Common myeloid progenitor, CD34-positive (primary cell): ENCODE measurements around the gene INHBC.

Source experiments
- CTCF ChIA-PET: fragments of 350-600 bp; sonication (Branson Sonifier 250); formaldehyde crosslinking; loops from one replicate; lab custom pipeline; 2021; ENCODE audit warnings: antibody characterized with exemption; lab: Charles Lee
- POLR2A ChIA-PET: fragments of 350-600 bp; sonication (Branson Sonifier 250); formaldehyde crosslinking; loops from one replicate; lab custom pipeline; 2021; ENCODE audit warnings: antibody characterized with exemption; lab: Charles Lee
- DNase-seq, 3 donors: peaks; one replicate each; pipeline versions ENCODE4 v3.0.0 to v3.0.0-alpha.2; 2013
- H3K27ac ChIP-seq, 2 experiments: 1 replicate in 1 of 2; 2 replicates in 1 of 2; pipeline ENCODE4 v1.7.0; 2013; ENCODE audit warnings: inconsistent platforms in 2 of 2, low read length in 2 of 2, mild to moderate bottlenecking in 2 of 2, low read depth in 1 of 2, moderate library complexity in 1 of 2; ENCODE audit not compliant: severe bottlenecking in 2 of 2, insufficient read depth in 1 of 2, poor library complexity in 1 of 2
- H3K27me3 ChIP-seq, 5 experiments: replicated peaks in 2 of 5; 1 replicate in 3 of 5; 2 replicates in 2 of 5; pipeline versions ENCODE4 v1.6.1 to v1.7.0; 2013; ENCODE audit warnings: low read length in 4 of 5, mild to moderate bottlenecking in 2 of 5, moderate library complexity in 2 of 5, inconsistent platforms in 1 of 5; ENCODE audit not compliant: insufficient read depth in 5 of 5, control insufficient read depth in 4 of 5
- H3K36me3 ChIP-seq, 4 experiments: 1 replicate in 2 of 4; 2 replicates in 2 of 4; pipeline versions ENCODE4 v1.6.1 to v1.7.0; 2013; ENCODE audit warnings: low read length in 3 of 4, control low read depth in 1 of 4, mild to moderate bottlenecking in 1 of 4; ENCODE audit not compliant: control insufficient read depth in 4 of 4, insufficient read depth in 4 of 4
- H3K4me1 ChIP-seq, 4 experiments: 1 replicate in 3 of 4; 2 replicates in 1 of 4; pipeline versions ENCODE4 v1.6.1 to v1.7.1; 2013; ENCODE audit warnings: low read length in 3 of 4, mild to moderate bottlenecking in 3 of 4, control low read depth in 1 of 4, inconsistent platforms in 1 of 4, moderate library complexity in 1 of 4; ENCODE audit not compliant: control insufficient read depth in 4 of 4, insufficient read depth in 4 of 4; ENCODE audit errors: control extremely low read depth in 1 of 4
- H3K4me3 ChIP-seq, 7 experiments: 1 replicate in 4 of 7; 2 replicates in 3 of 7; pipeline versions ENCODE4 v1.5.1 to v1.7.0; 2013; ENCODE audit warnings: mild to moderate bottlenecking in 7 of 7, low read length in 6 of 7, moderate library complexity in 6 of 7, inconsistent platforms in 2 of 7, low read depth in 2 of 7, control low read depth in 1 of 7; ENCODE audit not compliant: insufficient read depth in 4 of 7, control insufficient read depth in 1 of 7; ENCODE audit errors: extremely low read depth in 1 of 7
- H3K9me3 ChIP-seq, 5 experiments: 1 replicate in 4 of 5; 2 replicates in 1 of 5; pipeline versions ENCODE4 v1.6.1 to v1.7.1; 2013; ENCODE audit warnings: low read length in 4 of 5, mild to moderate bottlenecking in 2 of 5, inconsistent platforms in 1 of 5, low read depth in 1 of 5, moderate library complexity in 1 of 5; ENCODE audit not compliant: control insufficient read depth in 4 of 5, insufficient read depth in 2 of 5; ENCODE audit errors: control extremely low read depth in 1 of 5
- WGBS: methylation state at CpG from one replicate; pipeline ENCODE4 v1.1.5; 2013; ENCODE audit not compliant: insufficient coverage; 5-methylcytosine and 5-hydroxymethylcytosine counted together

Gene INHBC

GRCh38 chr12:57459750-57460467 is 25.3 kb downstream of the INHBC start, which contains the start of gene GLI1:
Gene GLI1, plus strand, starts transcription at chr12:57459785. Its CDS starts 3,907 bp downstream, at chr12:57463692.
- Histone ChIP-seq H3K36me3 (no peaks in the 10 kb centered on the region), H3K4me3 (peak within 1 kb of the TSS; percentile 44 to 90 (median 82)), H3K27me3 (peaks cover 0 to 13% (median 4%) of the 10 kb centered on the region in 5 experiments), H3K9me3 (no peaks in the 10 kb centered on the region), H3K4me1 (peaks cover 8 to 47% (median 40%) of the 10 kb centered on the region in 4 experiments), H3K27ac (peak within 1 kb of the TSS in 1 of 2 experiments; percentile 64)
- no peak for DNase-seq
- 0% methylated on average over 7 of the region's 36 CpGs for WGBS
- ChIA-PET CTCF (interaction anchor here (0.8 to 18.4 kb wide), 12 partner anchors 7 to 228 kb away, joined by 3 to 518 read pairs (median 6); partner anchors contain the start of gene ARHGAP9), POLR2A (interaction anchor here (1.2 kb wide), 1 partner anchor 19 kb away, joined by 4 read pairs; the partner anchor contains the start of gene ARHGAP9)

- WGBS, result 6% methylated on average over 3 of the region's 6 CpGs
- H3K27me3 ChIP-seq, result peaks cover 0 to 13% (median 4%) of the 10 kb centered on the region in 5 experiments
- ChIA-PET CTCF (interaction anchor here (0.8 to 9.9 kb wide), 6 partner anchors 8 to 162 kb away, joined by 3 to 184 read pairs (median 4); partner anchors contain the start of gene ARHGAP9), POLR2A (interaction anchor here (1.5 kb wide), 1 partner anchor 55 kb away, joined by 3 read pairs; no protein-coding TSS in a partner anchor)
- peaks cover 8 to 47% (median 40%) of the 10 kb centered on the region in 4 experiments for H3K4me1 ChIP-seq
- H3K9me3 ChIP-seq, result no peaks in the 10 kb centered on the region
- DNase-seq, result peak in 1 of 3 donors; percentile 26
- no peak overlapping the region for H3K27ac ChIP-seq
- no peaks in the 10 kb centered on the region for H3K36me3 ChIP-seq
- H3K4me3 ChIP-seq, result peak overlapping the region in 4 of 7 experiments; percentile 19 to 89 (median 52)
Measured at GRCh38 chr12:57460468-57460784, 25.8 kb downstream of the INHBC start.

GRCh38 chr12:57460841-57461275 is 26.3 kb downstream of the INHBC start:
- Histone ChIP-seq H3K4me3 (peak overlapping the region in 5 of 7 experiments; percentile 32 to 89 (median 79)), H3K4me1 (peaks cover 8 to 43% (median 37%) of the 10 kb centered on the region in 4 experiments), H3K27ac (no peak overlapping the region), H3K36me3 (no peaks in the 10 kb centered on the region), H3K9me3 (no peaks in the 10 kb centered on the region), H3K27me3 (peaks cover 0 to 13% (median 4%) of the 10 kb centered on the region in 5 experiments)
- DNase-seq, result no peak
- ChIA-PET POLR2A (interaction anchor here (1.3 to 1.5 kb wide), 2 partner anchors 54 to 59 kb away, joined by 3 read pairs; partner anchors contain the start of gene DDIT3), CTCF (interaction anchor here (0.8 to 9.9 kb wide), 6 partner anchors 8 to 161 kb away, joined by 3 to 184 read pairs (median 4); partner anchors contain the start of gene ARHGAP9)
- 3% methylated on average over 9 of the region's 19 CpGs for WGBS

- ChIA-PET CTCF (interaction anchor here (0.6 to 9.9 kb wide), 13 partner anchors 8 to 189 kb away, joined by 3 to 184 read pairs (median 3); partner anchors contain the start of gene ARHGAP9), POLR2A (interaction anchor here (1.3 to 1.5 kb wide), 2 partner anchors 54 to 59 kb away, joined by 3 read pairs; partner anchors contain the start of gene DDIT3)
- DNase-seq, result peak in 1 of 3 donors; percentile 45
- H3K36me3 ChIP-seq, result no peaks in the 10 kb centered on the region
- 1% methylated on average over 13 of the region's 32 CpGs for whole genome bisulfite sequencing
- H3K9me3 ChIP-seq, result no peaks in the 10 kb centered on the region
- H3K4me1 ChIP-seq, result peaks cover 8 to 40% (median 33%) of the 10 kb centered on the region in 4 experiments
- H3K27me3 ChIP-seq, result peaks cover 0 to 13% (median 4%) of the 10 kb centered on the region in 5 experiments
- peak overlapping the region; percentile 15 to 89 (median 71) for H3K4me3 ChIP-seq
- H3K27ac ChIP-seq, result no peak overlapping the region
Measured at GRCh38 chr12:57461276-57461916, 26.8 kb downstream of the INHBC start.

DNA sequence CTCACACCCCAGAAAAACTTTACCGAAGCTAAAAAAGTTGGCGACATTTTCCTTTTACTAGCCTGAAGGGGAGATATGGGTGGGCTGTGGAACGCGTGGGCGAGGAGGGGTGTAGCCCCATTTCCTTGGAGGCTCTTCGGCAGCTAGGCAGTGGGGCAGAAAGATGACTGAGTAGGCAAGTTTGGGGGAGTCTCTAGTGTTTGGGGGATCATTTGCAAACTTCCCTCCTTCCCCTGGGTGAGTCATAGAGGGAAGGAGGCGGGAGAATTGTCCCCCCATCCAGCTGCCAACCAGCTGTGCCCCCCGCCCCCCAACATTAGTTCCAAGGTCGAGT is 27.3 kb downstream of the INHBC start:
- H3K27ac ChIP-seq, result no peak overlapping the region

GRCh38 chr12:57462251-57462911 is 27.8 kb downstream of the INHBC start:
- Histone ChIP-seq H3K4me1 (peaks cover 8 to 40% (median 33%) of the 10 kb centered on the region in 4 experiments), H3K27me3 (peaks cover 0 to 13% (median 4%) of the 10 kb centered on the region in 5 experiments), H3K4me3 (peak overlapping the region; percentile 15 to 89 (median 71)), H3K9me3 (no peaks in the 10 kb centered on the region), H3K27ac (no peak overlapping the region), H3K36me3 (peaks cover 0 to under 1% (median 0%) of the 10 kb centered on the region in 4 experiments)
- ChIA-PET POLR2A (interaction anchor here (0.8 to 1.3 kb wide), 3 partner anchors 57 to 84 kb away, joined by 3 to 4 read pairs (median 3); partner anchors contain the start of genes DCTN2 and DDIT3), CTCF (interaction anchor here (0.6 to 9.9 kb wide), 16 partner anchors 9 to 190 kb away, joined by 3 to 184 read pairs (median 3); partner anchors contain the start of gene ARHGAP9)
- 0% methylated on average over 9 of the region's 28 CpGs for WGBS
- peak; percentile 87 to 94 (median 91) for DNase-seq

More for the DNA sequence above, 27.3 kb downstream of the INHBC start:
- H3K4me3 ChIP-seq, result peak overlapping the region; percentile 15 to 89 (median 71)
- peaks cover 8 to 40% (median 33%) of the 10 kb centered on the region in 4 experiments for H3K4me1 ChIP-seq
- peak in 2 of 3 donors; percentile 61 to 70 for DNase-seq
- peaks cover 0 to 13% (median 4%) of the 10 kb centered on the region in 5 experiments for H3K27me3 ChIP-seq
- POLR2A ChIA-PET, result interaction anchor here (0.8 to 1.5 kb wide), 4 partner anchors 53 to 85 kb away, joined by 3 to 4 read pairs (median 3); partner anchors contain the start of genes DCTN2 and DDIT3
- no peaks in the 10 kb centered on the region for H3K9me3 ChIP-seq
- H3K36me3 ChIP-seq, result no peaks in the 10 kb centered on the region
- CTCF ChIA-PET, result interaction anchor here (0.6 to 9.9 kb wide), 14 partner anchors 9 to 190 kb away, joined by 3 to 184 read pairs (median 4); partner anchors contain the start of gene ARHGAP9
- WGBS, result 0% methylated on average over 4 of the region's 9 CpGs
